GM12878 (cell line): ENCODE measurements around the gene ENO2. TPM values are rescaled to one million over a fixed set of nuclear protein-coding genes. Genes with fewer than 3 reads are reported as not detected.
A peak's percentile ranks its signal among the peaks of the same experiment; 100 is the strongest.

ENCODE experiments used
- ATAC-seq: fragments of 200-7000 bp; cut with Tn5 transposase; 3 replicates; pipeline ENCODE4 v1.9.1; 2020; ENCODE audit warnings: mild to moderate bottlenecking, moderate library complexity
- BruUV-seq: library from RNA; stranded (reverse); fragments of 400-500 nt; replicated peaks from 2 replicates; lab custom pipeline; 2021; lab: Mats Ljungman, UMichigan
- CTCF ChIA-PET: fragments of 300-600 bp; sonication (Branson Sonifier 250); formaldehyde crosslinking; extraction: SDS; loops from one replicate; lab custom pipeline; 2021; ENCODE audit warnings: inconsistent platforms; lab: Yijun Ruan, JAX
- POLR2A ChIA-PET: fragments of 350-600 bp; formaldehyde crosslinking; extraction: SDS; loops from one replicate; lab custom pipeline; 2021; ENCODE audit warnings: inconsistent platforms; lab: Charles Lee
- RAD21 ChIA-PET: fragments of 300-600 bp; sonication (Branson Sonifier 250); formaldehyde crosslinking; loops from one replicate; lab custom pipeline; 2023; ENCODE audit warnings: antibody characterized with exemption; ENCODE audit not compliant: unreplicated experiment; lab: Charles Lee
- SMC1A ChIA-PET: fragments of 300-600 bp; sonication (Branson Sonifier 250); formaldehyde crosslinking; loops from one replicate; lab custom pipeline; 2023; ENCODE audit not compliant: unreplicated experiment, uncharacterized antibody; lab: Charles Lee
- DNase-seq: peaks from one replicate; pipeline ENCODE4 v3.0.0-alpha.2; 2011; ENCODE audit warnings: low read depth, low spot score
- FAIRE-seq: peaks from 3 replicates; lab custom pipeline; 2011; peaks lifted over from hg19 to GRCh38; lab: Jason Lieb, UNC
- H2AFZ ChIP-seq: 2 replicates; pipeline ENCODE4 v1.6.0; 2011; ENCODE audit warnings: low read depth, low read length, control low read depth; ENCODE audit not compliant: control insufficient read depth
- H3K27ac ChIP-seq: 2 replicates; pipeline ENCODE4 v1.5.1; 2011; ENCODE audit warnings: control low read depth; ENCODE audit not compliant: control insufficient read depth, insufficient read depth
- H3K27me3 ChIP-seq, 2 experiments: replicated peaks in 1 of 2; 2 replicates each; pipeline versions ENCODE4 v1.6.0 to v1.6.1; 2011; ENCODE audit warnings: low read length in 1 of 2; ENCODE audit not compliant: control insufficient read depth in 2 of 2, insufficient read depth in 2 of 2
- H3K36me3 ChIP-seq, 2 experiments: 2 replicates each; pipeline ENCODE4 v1.5.1; 2011; ENCODE audit warnings: low read length in 1 of 2; ENCODE audit not compliant: control insufficient read depth in 2 of 2, insufficient read depth in 2 of 2
- H3K4me1 ChIP-seq: 2 replicates; pipeline ENCODE4 v1.6.1; 2011; ENCODE audit warnings: mild to moderate bottlenecking, low read length, moderate library complexity, mixed read lengths; ENCODE audit not compliant: control insufficient read depth, insufficient read depth
- H3K4me2 ChIP-seq: 2 replicates; pipeline ENCODE4 v1.6.0; 2011; ENCODE audit warnings: control low read depth; ENCODE audit not compliant: control insufficient read depth, insufficient read depth
- H3K4me3 ChIP-seq: fragments of 200-600 bp; sonication (generic); 2 replicates; pipeline ENCODE4 v1.5.1; 2016
- H3K79me2 ChIP-seq: 2 replicates; pipeline ENCODE4 v1.6.0; 2011; ENCODE audit warnings: low read length; ENCODE audit not compliant: control insufficient read depth, insufficient read depth
- H3K9ac ChIP-seq: 2 replicates; pipeline ENCODE4 v1.8.0; 2011; ENCODE audit warnings: low read length, control low read depth, mixed read lengths; ENCODE audit not compliant: control insufficient read depth, insufficient read depth
- H3K9me3 ChIP-seq: replicated peaks from 3 replicates; pipeline ENCODE4 v1.5.1; 2011; ENCODE audit warnings: mild to moderate bottlenecking, low read length; ENCODE audit not compliant: control insufficient read depth, insufficient read depth
- H4K20me1 ChIP-seq: 2 replicates; pipeline ENCODE4 v1.6.0; 2011; ENCODE audit not compliant: control insufficient read depth, insufficient read depth
- CBFB ChIP-seq: IDR thresholded peaks from 2 replicates; pipeline ENCODE4 v1.6.1; 2016; ENCODE audit warnings: antibody characterized with exemption, low read depth
- HDGF ChIP-seq: fragments of 450-650 bp; IDR thresholded peaks from 2 replicates; pipeline ENCODE4 v1.6.1; 2016; ENCODE audit warnings: antibody characterized with exemption
- JUND ChIP-seq: IDR thresholded peaks from 2 replicates; pipeline ENCODE4 v1.6.1; 2012; ENCODE audit warnings: low read depth, mild to moderate bottlenecking, low read length, improper control_type of control experiment, moderate library complexity
- LARP7 ChIP-seq: fragments of 450-650 bp; IDR thresholded peaks from 2 replicates; pipeline ENCODE4 v1.6.1; 2017; ENCODE audit warnings: mild to moderate bottlenecking
- MEF2A ChIP-seq: IDR thresholded peaks from 2 replicates; pipeline ENCODE4 v1.6.1; 2011; ENCODE audit warnings: low read depth, mild to moderate bottlenecking, low read length, moderate library complexity; ENCODE audit not compliant: insufficient read depth
- POLR2AphosphoS2 ChIP-seq: IDR thresholded peaks from 2 replicates; pipeline ENCODE4 v1.6.1; 2011; ENCODE audit warnings: low read depth, mild to moderate bottlenecking, low read length, improper control_type of control experiment, moderate library complexity
- TCF12 ChIP-seq: IDR thresholded peaks from 2 replicates; pipeline ENCODE4 v1.6.1; 2011; ENCODE audit warnings: low read depth, mild to moderate bottlenecking, low read length
- TCF3 ChIP-seq: IDR thresholded peaks from 2 replicates; pipeline ENCODE4 v1.6.1; 2012; ENCODE audit warnings: low read depth, mild to moderate bottlenecking, low read length, borderline replicate concordance; ENCODE audit not compliant: insufficient read depth
- TCF7 ChIP-seq: IDR thresholded peaks from 2 replicates; pipeline ENCODE4 v1.6.1; 2014; ENCODE audit warnings: antibody characterized with exemption, borderline replicate concordance
- WGBS: methylation state at CpG from one replicate; pipeline ENCODE4 v1.1.6; 2016; ENCODE audit warnings: low lambda C conversion rate; ENCODE audit not compliant: insufficient replicate concordance, insufficient coverage; ENCODE audit errors: missing lambda C conversion rate; 5-methylcytosine and 5-hydroxymethylcytosine counted together
- in situ Hi-C: fragments of 300-500 bp; cut with MboI; formaldehyde crosslinking; loops from 9 replicates; pipeline ENCODE4 v1.14.3; 2018; ENCODE audit warnings: mixed read lengths
- intact Hi-C: fragments of 100-400 bp; cut with micrococcal nuclease; formaldehyde crosslinking; loops from one replicate; pipeline ENCODE4 v1.14.2; 2022; ENCODE audit not compliant: unreplicated experiment
- polyA plus RNA-seq, 11 experiments: library from polyadenylated mRNA; depleted of rRNA in 4 of 11; unstranded in 6 of 11; stranded (reverse) in 5 of 11; fragments of >200 nt; fragmentation: Nextera tagmentation in 4 of 11; fragmentation: Illumina TruSeq in 1 of 11; extraction: Ambion mirVana in 4 of 11; extraction: Trizol in 1 of 11; gene quantifications; 1 replicate in 1 of 11; 2 replicates in 10 of 11; pipeline versions ENCODE4 v1.2.1 to v1.2.3, GENCODE V29; 2011 to 2016; ENCODE audit warnings: inconsistent platforms in 2 of 11, missing spikeins in 2 of 11, low read depth in 1 of 11
- total RNA-seq, 4 experiments: library from RNA; depleted of rRNA in 3 of 4; stranded (reverse); fragments of >200 nt in 3 of 4; fragmentation: Illumina TruSeq in 1 of 4; extraction: Trizol in 1 of 4; gene quantifications; 2 replicates each; pipeline versions ENCODE4 v1.2.1 to v1.2.3, GENCODE V29; 2013 to 2021
- TF ChIP-seq, protein P1 (sequence below): IDR thresholded peaks from 2 replicates; pipeline ENCODE4 v1.6.1; 2011; ENCODE audit warnings: low read depth, mild to moderate bottlenecking, low read length, moderate library complexity, borderline replicate concordance; ENCODE audit errors: extremely low read depth
- TF ChIP-seq, protein P2 (sequence below): IDR thresholded peaks from 2 replicates; pipeline ENCODE4 v1.6.1; 2012; ENCODE audit warnings: mild to moderate bottlenecking, low read depth, low read length
- TF ChIP-seq, protein P3 (sequence below): fragments of 450-650 bp; IDR thresholded peaks from 2 replicates; pipeline ENCODE4 v1.6.1; 2016; ENCODE audit warnings: mild to moderate bottlenecking

Gene ENO2
- total and polyA plus RNA-seq, 10 of the 15 experiments (the other 5 are each of a cell fraction or from before 2014, with no cell fraction given): 24.8 to 196 (median 43.1) TPM

DNA sequence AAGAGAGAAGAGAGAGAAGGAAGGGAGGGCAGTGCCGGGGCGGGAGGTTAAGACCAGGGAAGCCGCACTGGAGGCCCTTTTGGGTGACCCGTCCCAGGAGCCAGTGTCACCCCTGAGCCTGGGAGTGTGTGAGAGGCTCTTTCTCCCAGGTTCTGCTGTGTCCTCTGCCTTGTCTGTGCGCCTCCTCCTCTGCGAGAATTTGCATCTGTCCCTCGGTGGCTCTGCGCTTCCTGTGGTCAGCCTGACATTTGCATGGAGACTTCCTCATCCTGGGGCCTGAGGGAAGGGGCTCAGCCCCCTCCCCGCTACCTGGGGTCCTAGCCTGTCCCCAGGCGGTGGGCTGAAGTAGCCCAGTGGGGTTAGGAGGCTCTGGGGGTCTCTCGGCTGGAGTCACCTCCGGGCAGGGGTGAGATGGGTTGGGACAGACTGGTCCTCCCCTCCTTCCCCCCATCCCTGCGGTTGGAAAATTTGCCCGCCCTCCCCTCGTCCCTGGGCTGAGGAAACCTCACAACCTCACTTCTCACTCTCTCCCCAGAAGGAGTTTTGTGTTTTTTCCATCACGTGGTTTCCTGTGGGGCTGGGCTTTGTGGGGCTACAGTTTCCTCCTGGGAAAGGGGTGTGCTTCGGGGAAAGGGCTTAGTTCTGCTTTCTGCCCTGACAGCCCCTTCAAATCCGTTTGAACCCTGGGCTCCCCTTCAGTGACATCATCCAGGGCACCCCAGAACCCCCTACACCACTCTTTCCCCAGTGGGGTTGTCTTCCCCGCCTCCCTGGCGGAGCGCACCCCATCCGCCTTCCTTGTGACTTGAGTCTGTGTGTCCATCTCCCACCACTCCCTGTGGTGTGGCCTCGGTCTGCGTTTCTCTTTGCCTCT, 39.3 kb downstream of the ENO2 start:
- Histone ChIP-seq H3K4me3 (peak overlapping the region; percentile 95), H3K27me3 (no peaks in the 10 kb centered on the region), H3K9ac (peak overlapping the region; percentile 99), H3K27ac (peak overlapping the region; percentile 99), H3K79me2 (peaks cover 95% of the 10 kb centered on the region), H3K4me2 (peak overlapping the region; percentile 99), H3K9me3 (no peaks in the 10 kb centered on the region), H2AFZ (no peak overlapping the region), H3K4me1 (peaks cover 76% of the 10 kb centered on the region), H4K20me1 (no peaks in the 10 kb centered on the region), H3K36me3 (peaks cover 6 to 34% of the 10 kb centered on the region in 2 experiments)
- WGBS: 2% methylated on average over 24 of the region's 24 CpGs
- intact Hi-C loops (loop anchor here (1.0 kb wide), 1 partner anchor 8 kb away; no protein-coding TSS in a partner anchor), in situ Hi-C loops (loop anchor here (25.0 kb wide), 1 partner anchor 1684 kb away; no protein-coding TSS in a partner anchor)
- DNase-seq (peak; percentile 95), ATAC-seq (peak; percentile 51), FAIRE-seq (peak; percentile 95)
- CTCF ChIA-PET: interaction anchor here (1.0 to 13.2 kb wide), 8 partner anchors 6 to 159 kb away, joined by 4 to 645 read pairs (median 4); partner anchors contain the start of genes C12orf57, PTPN6 and RNU7-1
- SMC1A ChIA-PET: interaction anchor here (1.1 to 13.2 kb wide), 4 partner anchors 6 to 11 kb away, joined by 3 to 395 read pairs (median 200); partner anchors contain the start of genes C12orf57, PTPN6 and RNU7-1
- POLR2A ChIA-PET: interaction anchor here (0.7 to 17.8 kb wide), 5 partner anchors 7 to 154 kb away, joined by 3 to 524 read pairs (median 10); partner anchors contain the start of genes C12orf57, PTPN6 and RNU7-1
- no TSS peak for BruUV-seq
- RAD21 ChIA-PET: interaction anchor here (1.0 to 13.5 kb wide), 7 partner anchors 7 to 159 kb away, joined by 3 to 426 read pairs (median 11); partner anchors contain the start of genes C12orf57, C1RL and RNU7-1
- peak; percentile 78 for TF ChIP-seq TCF3
- no peak for TF ChIP-seq TCF7
- 0 out of 2 replicates have a peak, but pooled peaks have one; percentile 44 for TF ChIP-seq MEF2A
- peak; percentile 90 for TF ChIP-seq CBFB
- 0 out of 2 replicates have a peak, but pooled peaks have one; percentile 33 for TF ChIP-seq TCF12
- TF ChIP-seq JUND: no peak; the same call in 1 of the 2 replicates
- TF ChIP-seq, protein P1, sequence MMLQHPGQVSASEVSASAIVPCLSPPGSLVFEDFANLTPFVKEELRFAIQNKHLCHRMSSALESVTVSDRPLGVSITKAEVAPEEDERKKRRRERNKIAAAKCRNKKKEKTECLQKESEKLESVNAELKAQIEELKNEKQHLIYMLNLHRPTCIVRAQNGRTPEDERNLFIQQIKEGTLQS: peak; percentile 52; the same call in 1 of the 2 replicates
- TF ChIP-seq LARP7: peak; percentile 18
- TF ChIP-seq, protein P2, sequence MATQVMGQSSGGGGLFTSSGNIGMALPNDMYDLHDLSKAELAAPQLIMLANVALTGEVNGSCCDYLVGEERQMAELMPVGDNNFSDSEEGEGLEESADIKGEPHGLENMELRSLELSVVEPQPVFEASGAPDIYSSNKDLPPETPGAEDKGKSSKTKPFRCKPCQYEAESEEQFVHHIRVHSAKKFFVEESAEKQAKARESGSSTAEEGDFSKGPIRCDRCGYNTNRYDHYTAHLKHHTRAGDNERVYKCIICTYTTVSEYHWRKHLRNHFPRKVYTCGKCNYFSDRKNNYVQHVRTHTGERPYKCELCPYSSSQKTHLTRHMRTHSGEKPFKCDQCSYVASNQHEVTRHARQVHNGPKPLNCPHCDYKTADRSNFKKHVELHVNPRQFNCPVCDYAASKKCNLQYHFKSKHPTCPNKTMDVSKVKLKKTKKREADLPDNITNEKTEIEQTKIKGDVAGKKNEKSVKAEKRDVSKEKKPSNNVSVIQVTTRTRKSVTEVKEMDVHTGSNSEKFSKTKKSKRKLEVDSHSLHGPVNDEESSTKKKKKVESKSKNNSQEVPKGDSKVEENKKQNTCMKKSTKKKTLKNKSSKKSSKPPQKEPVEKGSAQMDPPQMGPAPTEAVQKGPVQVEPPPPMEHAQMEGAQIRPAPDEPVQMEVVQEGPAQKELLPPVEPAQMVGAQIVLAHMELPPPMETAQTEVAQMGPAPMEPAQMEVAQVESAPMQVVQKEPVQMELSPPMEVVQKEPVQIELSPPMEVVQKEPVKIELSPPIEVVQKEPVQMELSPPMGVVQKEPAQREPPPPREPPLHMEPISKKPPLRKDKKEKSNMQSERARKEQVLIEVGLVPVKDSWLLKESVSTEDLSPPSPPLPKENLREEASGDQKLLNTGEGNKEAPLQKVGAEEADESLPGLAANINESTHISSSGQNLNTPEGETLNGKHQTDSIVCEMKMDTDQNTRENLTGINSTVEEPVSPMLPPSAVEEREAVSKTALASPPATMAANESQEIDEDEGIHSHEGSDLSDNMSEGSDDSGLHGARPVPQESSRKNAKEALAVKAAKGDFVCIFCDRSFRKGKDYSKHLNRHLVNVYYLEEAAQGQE: 0 out of 2 replicates have a peak, but pooled peaks have one; percentile 12
- peak; percentile 98 for TF ChIP-seq POLR2AphosphoS2
- TF ChIP-seq HDGF: peak; percentile 85; the same call in 1 of the 2 replicates
- TF ChIP-seq, protein P3, sequence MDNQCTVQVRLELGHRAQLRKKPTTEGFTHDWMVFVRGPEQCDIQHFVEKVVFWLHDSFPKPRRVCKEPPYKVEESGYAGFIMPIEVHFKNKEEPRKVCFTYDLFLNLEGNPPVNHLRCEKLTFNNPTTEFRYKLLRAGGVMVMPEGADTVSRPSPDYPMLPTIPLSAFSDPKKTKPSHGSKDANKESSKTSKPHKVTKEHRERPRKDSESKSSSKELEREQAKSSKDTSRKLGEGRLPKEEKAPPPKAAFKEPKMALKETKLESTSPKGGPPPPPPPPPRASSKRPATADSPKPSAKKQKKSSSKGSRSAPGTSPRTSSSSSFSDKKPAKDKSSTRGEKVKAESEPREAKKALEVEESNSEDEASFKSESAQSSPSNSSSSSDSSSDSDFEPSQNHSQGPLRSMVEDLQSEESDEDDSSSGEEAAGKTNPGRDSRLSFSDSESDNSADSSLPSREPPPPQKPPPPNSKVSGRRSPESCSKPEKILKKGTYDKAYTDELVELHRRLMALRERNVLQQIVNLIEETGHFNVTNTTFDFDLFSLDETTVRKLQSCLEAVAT: peak; percentile 96
